ENCODE measurements around the gene SLC25A24. TPM values are rescaled to one million over a fixed set of nuclear protein-coding genes. Genes with fewer than 3 reads are reported as not detected.
"Not testable (repeated sequence)": the region's sequence is repeated elsewhere in the genome, so short reads cannot be mapped to it uniquely, and the experiment has no call there.

SLC25A24 gene
- total RNA-seq, 1 donor from 2014 or later, result 45.0 TPM

- no peak for DNase-seq (ENCODE audit: low read depth, low spot score)
Observed at GRCh38 chr1:108140177-108140576, 60.0 kb downstream of the SLC25A24 start.

DNA sequence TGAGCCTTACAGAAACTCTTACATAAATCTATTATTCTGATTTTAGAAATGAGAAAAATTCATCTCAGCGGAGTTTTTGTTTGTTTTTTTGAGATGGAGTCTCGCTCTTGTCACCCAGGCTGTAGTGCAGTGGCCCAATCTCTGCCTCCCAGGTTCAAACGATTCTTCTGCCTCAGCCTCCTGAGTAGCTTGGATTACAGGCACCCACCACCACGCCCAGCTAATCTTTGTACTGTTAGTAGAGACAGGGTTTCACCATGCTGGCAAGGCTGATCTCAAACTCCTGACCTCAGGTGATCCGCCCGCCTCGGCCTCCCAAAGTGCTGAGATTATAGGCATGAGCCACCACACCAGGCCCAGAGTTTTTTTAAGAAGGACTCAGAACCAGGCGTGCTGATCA lies 60.6 kb downstream of the SLC25A24 start:
- DNase-seq (ENCODE audit: low read depth, low spot score), result not testable (repeated sequence)

DNA sequence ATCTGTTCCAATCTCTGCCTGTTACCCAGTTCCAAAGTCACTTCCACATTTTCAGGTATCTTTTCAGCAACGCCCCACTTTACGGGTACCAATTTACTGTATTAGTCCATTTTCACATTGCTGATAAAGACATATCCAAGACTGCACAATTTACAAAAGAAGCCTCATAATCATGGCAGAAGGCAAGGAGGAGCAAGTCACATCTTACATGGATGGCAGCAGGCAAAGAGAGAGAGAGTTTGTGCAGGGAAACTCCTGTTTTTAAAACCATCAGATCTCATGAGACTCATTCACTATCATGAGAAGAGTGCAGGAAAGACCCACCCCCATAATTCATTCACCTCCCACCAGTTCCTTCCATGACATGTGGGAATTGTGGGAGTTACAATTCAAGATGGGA lies 67.0 kb downstream of the SLC25A24 start:
- not testable (repeated sequence) for DNase-seq (ENCODE audit: low read depth, low spot score)

DNA sequence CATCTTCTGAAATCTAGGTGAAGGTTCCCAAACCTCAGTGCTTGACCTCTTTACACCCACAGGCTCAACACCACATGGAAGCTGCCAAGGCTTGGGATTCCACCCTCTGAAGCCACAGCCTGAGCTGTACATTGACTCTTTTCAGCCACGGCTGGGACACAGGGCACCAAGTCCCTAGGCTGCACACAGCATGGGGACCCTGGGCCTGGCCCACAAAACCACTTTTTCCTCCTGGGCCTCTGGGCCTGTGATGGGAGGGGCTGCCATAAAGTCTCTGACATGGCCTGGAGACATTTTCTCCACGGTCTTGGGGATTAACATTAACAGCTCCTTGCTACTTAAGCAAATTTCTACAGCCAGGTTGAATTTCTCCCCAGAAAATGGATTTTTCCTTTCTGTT lies 67.8 kb downstream of the SLC25A24 start:
- not testable (repeated sequence) for DNase-seq (ENCODE audit: low read depth, low spot score)

GRCh38 chr1:108131281-108131680 lies 68.9 kb downstream of the SLC25A24 start:
- not testable (repeated sequence) for DNase-seq (ENCODE audit: low read depth, low spot score)

GRCh38 chr1:108130794-108131193 lies 69.3 kb downstream of the SLC25A24 start:
- no peak for DNase-seq (ENCODE audit: low read depth, low spot score)

DNA sequence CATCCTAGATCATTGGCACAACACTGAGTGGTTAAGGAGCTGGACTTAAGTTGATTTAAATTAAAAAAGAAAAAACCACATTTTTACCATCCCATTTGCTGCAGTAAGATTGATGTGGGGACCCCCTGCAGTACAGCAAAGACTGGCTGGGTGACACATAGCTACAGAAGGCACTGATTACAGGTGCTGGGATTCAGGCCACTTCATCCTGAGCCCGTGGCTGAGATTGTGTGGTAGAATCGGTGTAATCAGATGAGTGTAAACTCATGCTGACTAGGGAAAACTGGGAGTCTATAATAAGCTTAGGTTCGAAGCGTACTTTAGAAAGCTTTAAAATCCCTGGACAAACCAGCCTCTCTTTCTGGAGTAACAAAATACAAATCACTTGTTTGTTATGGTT lies 70.1 kb downstream of the SLC25A24 start:
- no peak for DNase-seq (ENCODE audit: low read depth, low spot score)

- DNase-seq (ENCODE audit: low read depth, low spot score), result peak; percentile 39
Observed at GRCh38 chr1:108125312-108126138, 74.6 kb downstream of the SLC25A24 start.

DNA sequence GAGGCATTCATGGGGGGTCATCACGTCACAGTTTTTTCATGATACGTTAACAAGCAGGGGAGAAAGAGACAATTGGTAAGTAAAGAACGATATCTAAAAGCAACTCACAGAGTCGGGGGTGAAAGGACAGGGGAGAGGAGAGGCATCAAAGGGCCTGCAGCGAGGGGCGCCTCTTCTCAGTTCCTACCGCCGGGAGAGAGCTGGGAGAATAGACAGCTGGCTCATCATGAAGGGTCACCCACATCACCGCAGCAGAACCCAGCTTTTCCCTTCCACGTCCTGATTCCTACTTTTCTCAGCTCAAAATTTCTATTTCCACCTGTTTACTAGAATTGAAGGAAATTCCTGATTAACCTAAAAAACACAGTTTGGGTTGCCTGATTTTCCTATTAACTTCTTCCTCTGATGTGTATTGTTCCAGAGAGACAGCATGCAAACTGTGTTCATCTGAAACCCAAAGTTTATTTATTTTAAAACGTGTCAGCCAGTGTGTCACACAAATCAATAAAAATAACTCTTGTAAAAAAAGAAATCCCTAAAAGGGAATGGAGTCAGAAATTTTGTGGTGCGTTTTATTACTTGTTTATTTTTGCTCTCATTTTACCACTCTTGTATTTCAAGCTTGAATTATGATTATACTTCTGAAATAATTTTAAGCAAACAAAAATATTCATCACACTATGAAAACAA lies 75.4 kb downstream of the SLC25A24 start:
- no peak for DNase-seq (ENCODE audit: low read depth, low spot score)

DNA sequence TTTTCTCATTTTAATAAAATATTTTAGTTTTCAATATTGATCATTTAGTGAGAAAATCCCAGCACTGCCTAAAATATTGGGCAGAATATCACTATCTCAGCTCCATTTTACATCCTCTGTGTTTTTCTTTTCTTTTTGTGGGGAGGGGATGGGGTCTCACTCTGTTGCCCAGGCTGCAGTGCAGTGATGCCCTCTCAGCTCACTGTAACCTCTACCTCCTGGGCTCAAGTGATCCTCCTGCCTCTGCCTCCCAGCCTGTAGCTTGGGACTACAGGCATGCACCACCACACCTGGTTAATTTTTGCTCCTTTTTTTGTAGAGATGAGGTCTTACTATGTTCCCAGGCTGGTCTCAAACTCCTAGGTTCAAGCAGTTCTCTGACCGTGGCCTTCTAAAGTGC lies 76.1 kb downstream of the SLC25A24 start:
- no peak for DNase-seq (ENCODE audit: low read depth, low spot score)

DNA sequence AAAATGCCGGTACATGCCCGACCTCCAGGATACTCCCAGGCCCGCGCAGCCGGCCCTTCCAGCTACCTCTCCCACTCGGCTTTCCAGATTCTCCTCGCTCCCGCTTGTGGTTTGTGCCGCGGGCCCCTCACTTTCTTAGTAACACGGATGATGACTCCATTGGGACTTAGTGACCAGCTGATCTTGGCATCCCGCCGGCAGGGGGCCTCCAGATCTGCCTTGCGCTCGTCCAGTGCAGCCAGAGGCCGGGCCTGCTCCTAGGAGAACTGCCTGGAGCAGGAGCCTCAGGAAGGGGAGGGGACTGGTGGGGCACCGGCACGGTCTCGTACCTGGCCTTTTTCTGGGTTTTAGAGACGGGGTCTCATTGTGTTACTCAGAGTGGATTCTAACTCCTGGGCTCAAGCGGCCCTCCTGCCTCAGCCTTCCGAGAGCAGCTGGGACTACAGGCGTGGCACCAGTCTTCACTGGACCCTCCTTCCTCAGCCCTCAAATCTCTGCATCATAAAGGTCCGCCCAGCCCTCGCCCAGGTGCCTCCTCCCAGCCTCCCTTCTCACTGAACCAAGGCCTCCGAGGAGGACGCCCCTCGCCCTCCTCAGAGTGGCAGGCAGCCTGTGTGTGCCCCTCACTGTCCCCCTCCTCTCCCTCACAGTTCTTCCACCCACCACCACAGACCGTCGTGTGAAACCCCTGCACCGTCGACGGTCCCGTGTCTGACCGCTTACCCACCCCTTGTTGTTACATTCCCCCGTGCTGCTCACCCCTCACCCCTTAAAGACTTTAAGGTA lies 78.6 kb downstream of the SLC25A24 start:
- DNase-seq (ENCODE audit: low read depth, low spot score), result no peak

DNA sequence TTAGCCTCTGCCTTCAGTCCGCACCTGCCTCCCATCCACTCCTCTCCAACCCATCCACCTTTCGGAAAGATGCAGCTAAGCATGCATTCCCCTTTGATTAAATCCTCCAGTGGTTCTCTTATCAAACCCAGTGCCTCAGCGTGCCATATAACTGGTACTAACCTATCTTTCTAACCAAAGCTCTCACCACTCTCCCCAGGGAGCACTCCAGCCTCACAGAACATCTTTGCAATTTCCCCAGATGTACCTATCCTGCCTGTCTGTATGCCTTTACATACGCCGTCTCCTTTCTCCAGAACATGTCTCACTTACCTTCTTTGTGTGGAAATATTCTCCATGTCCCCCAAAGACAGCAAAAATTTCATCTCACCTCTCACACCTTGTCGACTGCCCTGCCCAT lies 80.0 kb downstream of the SLC25A24 start:
- DNase-seq (ENCODE audit: low read depth, low spot score), result no peak

DNA sequence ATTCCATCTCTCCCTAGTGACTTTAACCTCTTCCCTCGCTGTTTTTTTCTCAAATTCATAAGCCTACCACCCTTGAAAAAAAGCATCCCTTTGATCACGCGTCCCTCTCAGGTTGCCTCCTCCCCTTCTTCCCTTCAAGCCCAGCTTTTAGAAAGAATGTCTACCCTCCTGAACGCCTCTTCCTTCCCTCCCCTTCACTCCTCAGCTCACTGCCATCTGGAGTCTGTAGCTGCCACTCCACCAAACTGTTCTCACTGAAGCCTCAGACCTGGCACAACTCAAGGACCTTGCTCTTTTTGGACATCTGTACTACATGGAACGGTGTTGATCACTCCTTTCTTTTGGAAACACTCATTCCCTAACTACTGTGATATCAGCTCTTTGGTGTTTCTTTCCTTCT lies 80.6 kb downstream of the SLC25A24 start:
- DNase-seq (ENCODE audit: low read depth, low spot score), result no peak

GRCh38 chr1:108117945-108118902 lies 81.9 kb downstream of the SLC25A24 start:
- DNase-seq (ENCODE audit: low read depth, low spot score), result no peak

DNA sequence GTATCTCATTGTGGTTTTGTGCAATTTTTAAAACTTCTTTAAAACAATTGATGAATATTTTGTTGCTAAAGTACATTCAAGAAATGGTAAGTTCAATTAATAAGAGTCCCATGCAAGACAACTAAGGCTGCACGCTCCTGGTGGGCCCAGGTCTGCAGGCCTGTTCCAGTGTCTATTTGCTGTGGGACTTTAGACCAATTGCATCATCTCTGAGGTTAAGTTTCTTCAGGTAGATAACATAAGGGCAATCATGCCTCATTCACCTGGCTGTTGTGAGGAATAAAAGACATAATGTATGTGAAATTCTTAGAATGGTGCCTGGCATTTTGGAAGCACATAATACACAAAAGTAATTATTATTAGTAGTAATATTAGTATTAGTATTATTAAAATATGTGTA lies 82.9 kb downstream of the SLC25A24 start:
- no peak for DNase-seq (ENCODE audit: low read depth, low spot score)

DNA sequence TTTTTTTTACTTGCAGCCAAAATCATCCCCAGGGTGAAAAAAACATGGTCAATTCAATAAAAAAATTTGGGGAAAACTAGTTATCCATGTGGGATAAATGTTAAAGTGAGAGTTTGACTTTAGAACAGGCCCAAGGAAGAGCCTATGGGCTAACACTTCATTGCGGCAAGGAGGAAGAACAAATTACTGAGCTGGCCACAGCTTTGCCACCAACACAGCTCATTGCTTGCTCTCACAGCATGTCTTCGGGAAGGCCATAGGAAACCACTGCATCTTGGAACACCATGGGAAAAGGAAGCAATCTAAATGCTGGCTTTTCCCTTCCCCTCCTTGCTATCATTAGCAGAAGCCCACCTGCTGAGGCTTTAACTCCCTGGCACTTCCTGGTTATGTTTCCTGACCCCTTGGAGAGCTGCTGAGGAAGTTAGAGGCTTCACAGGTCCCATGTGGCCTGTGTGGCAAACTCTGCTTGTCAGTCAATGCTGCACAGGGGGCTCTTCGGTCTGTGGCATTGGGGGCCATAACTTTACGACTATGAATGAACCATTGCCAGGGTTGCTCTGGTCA lies 86.0 kb downstream of the SLC25A24 start:
- no peak for DNase-seq (ENCODE audit: low read depth, low spot score)

GRCh38 chr1:108113496-108113895 lies 86.6 kb downstream of the SLC25A24 start:
- no peak for DNase-seq (ENCODE audit: low read depth, low spot score)

DNA sequence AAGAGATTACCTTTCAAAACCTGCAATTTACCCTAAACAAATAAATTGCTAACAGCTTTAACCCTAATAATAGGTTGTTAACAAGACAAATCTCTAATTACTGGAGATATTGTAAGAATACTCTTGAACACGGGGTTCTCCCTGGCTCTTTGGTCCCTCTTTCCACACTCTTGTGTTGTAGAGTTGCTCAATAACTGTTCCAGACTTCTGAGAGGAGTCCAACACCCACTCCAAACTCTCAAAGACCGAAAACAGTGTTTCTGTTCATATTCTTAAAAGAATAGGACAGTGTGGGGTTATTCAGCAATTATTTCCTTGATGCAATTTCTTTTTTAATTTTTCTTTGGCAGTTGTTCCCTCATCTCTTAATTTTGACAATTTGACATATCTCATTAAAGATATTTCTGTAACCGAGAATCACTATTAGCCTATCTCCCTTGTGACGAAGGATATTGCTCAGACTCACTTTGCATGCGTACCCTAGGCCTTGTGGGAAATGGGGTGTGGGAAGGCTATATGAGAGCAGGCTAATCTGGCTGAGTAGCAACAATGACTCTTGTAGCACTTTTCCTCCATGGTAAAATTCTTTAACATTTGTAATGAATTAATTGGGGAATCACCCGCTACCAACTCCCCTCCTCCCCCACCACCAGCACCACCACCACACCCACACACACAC lies 90.7 kb downstream of the SLC25A24 start:
- DNase-seq (ENCODE audit: low read depth, low spot score), result no peak

- DNase-seq (ENCODE audit: low read depth, low spot score), result no peak
Observed at GRCh38 chr1:108108119-108108518, 92.0 kb downstream of the SLC25A24 start.

GRCh38 chr1:108107658-108108057 lies 92.5 kb downstream of the SLC25A24 start:
- no peak for DNase-seq (ENCODE audit: low read depth, low spot score)

All from pulmonary artery endothelial cell (primary cell).